Stimulated activated CD4-positive, alpha-beta T cell treated with anti-CD3 and anti-CD28 coated beads, Interleukin-1b, Interleukin-23, amount 100 ng/mL, for 24 hours (primary cell): ENCODE measurements around the gene AKAP13.
"Not testable (repeated sequence)": the region's sequence is repeated elsewhere in the genome, so short reads cannot be mapped to it uniquely, and the experiment has no call there.

Experiments used
- DNase-seq, 4 experiments: peaks; one replicate each; pipeline ENCODE4 v3.0.0-alpha.2; 2020; ENCODE audit warnings: low read depth in 4 of 4, low spot score in 1 of 4

Gene AKAP13

GRCh38 chr15:85412066-85412465 lies 31.7 kb downstream of the AKAP13 start:
- no peak for DNase-seq

GRCh38 chr15:85412956-85413854 lies 32.8 kb downstream of the AKAP13 start:
- peak; percentile 37 to 58 (median 49) for DNase-seq

DNA sequence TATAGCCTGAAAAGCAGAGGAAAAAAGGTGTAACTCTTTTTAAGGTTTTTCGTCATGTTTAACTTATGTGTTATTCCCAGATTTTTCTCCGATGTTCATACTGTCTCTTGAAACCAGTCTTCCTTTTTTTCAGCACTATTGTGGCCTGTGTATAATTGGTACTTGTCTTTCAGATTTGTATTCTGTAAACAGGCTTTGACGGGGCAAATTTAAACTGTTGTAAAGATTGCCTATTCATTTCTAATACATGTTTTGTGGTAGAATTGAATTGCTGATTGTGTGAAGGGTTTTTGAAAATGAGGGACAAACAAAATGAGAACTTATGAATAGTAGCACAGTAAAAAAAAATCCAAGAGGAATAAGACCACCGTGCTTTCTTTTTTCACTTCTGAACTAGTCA lies 33.6 kb downstream of the AKAP13 start:
- no peak for DNase-seq

DNA sequence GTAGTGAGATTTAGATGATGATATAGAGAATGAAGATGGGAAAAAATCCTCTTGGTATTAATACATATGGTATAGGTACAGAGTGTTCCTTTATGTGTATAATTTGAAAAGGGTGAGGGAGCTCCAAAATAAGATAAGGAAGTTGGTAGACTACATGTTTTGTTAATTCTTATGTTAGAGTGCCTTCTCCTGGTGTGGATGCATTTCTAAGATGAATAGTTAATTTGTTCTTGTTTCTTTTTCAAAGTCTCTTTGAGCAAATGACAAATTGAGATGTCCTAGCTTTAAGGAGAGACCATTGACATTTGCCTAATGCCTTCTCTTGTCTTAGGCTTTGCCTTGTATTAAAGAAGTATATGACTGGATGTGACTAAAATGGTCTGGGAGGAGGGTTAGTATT lies 34.1 kb downstream of the AKAP13 start:
- DNase-seq = no peak

DNA sequence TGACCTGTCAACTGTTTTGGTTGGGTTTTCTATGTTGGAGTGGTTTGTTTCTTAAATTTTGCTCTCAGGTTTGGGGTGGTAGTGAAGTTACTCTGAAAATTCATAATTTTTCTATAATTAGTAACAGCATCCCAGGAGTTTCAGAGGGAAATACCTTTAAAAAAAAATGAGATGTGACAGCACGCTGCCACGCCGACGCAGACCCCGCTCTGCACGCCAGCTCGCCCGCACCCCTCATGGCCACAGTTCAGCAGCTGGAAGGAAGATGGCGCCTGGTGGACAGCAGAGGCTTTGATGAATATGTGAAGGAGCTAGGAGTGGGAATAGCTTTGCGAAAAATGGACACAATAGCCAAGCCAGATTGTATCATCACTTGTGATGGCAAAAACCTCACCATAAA lies 34.6 kb downstream of the AKAP13 start:
- no peak for DNase-seq

DNA sequence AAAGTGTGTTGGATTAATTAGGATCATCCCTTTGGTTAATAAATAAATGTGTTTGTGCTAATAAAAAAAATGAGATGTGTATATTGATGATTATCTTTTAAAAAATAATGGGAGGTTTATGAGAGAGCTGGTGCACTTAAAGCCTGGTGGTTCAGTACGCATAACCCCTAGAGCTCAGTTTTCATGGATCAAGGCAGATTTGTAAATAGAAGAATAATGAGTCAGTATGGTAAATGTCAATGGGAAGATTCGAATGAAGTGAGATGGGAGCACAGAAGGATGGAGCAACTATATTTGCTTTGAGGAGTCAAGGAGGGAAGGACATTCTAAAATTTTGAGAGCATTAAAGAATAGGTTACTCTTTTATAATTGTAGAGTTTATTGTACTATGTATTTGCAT lies 35.4 kb downstream of the AKAP13 start:
- no peak for DNase-seq

GRCh38 chr15:85417276-85417675 lies 36.9 kb downstream of the AKAP13 start:
- no peak for DNase-seq

GRCh38 chr15:85419161-85419560 lies 38.8 kb downstream of the AKAP13 start:
- no peak for DNase-seq

DNA sequence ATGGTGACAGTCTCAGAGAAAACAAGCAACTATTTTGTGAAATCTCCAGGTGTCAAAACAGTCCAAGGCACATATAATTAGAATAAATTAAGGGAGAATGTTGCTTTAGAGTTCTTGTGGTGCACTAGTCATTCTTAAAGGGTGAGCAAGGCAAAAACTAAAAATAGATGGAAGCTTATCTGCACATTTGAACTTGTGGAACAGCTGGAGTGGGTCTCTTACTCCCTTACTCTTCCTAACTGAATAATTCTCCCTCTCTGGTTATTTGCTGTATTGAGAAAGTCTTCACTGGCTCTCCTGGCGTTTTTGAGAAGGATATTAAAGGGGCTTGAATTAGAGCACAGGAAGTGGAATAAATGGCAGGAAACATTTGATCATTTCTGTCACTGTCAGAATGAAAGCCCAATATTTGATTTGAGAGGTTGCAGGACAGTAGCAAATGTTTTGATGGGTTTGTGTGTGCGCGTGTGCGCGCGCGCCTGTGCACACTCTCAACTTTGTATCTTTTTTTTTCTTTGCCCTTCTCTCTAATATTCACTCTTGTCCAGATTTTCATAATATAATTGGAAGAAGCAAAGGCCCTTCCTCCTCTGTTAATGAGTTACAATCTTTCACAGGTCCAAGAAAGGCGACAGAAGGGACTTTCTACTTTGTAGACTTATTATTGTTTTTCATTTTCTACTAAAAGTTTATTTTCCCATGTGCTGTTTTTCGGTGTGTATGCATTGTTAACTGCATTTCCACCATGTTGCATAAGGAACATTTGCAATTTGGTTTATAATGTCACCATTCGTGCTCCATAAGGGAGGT lies 40.9 kb downstream of the AKAP13 start:
- DNase-seq = no peak

GRCh38 chr15:85422607-85423006 lies 42.2 kb downstream of the AKAP13 start:
- DNase-seq = no peak

- DNase-seq = no peak
Measured at GRCh38 chr15:85423256-85423655, 42.9 kb downstream of the AKAP13 start.

GRCh38 chr15:85424154-85424553 lies 43.8 kb downstream of the AKAP13 start:
- DNase-seq = no peak

DNA sequence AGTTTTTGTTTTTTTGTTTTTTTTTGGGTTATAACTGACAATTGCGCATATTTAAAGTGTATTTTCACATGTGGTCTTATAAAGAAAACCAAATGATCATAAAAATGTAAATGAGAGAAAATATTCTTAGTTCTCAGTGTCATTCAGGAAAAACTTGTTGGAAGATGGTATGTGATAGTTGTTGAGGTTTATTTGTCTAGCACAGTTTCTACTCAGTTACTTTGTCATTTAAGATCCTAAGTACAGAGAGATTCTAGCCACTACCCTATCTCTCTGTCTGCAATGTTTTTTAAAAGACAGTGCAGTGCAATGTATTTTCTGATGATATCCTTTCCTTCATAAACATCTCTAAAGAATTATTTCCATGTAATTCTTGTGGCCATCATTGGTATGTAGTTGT lies 46.1 kb downstream of the AKAP13 start:
- no peak for DNase-seq

- DNase-seq = no peak
Measured at GRCh38 chr15:85427286-85428028, 47.1 kb downstream of the AKAP13 start.

DNA sequence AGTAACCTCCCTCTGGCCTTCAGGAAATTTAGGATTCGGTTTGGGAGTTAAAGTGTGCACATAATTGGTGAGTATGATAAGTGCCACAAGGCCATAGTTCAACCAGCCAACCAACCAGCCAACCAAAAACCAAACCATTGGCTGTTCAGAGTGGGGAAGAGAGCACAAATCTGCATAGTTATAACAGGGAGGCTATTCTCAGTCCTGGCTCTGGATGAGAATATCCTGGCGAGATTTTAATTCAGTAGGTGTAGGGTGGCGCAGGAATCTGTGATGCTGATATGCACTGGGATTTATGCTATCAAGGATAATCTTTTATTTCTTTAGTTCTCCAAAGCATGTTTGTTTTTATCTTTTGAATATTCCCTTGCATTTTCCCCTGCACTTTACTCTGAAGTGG lies 49.1 kb downstream of the AKAP13 start:
- no peak for DNase-seq

GRCh38 chr15:85430406-85431204 lies 50.2 kb downstream of the AKAP13 start:
- DNase-seq = no peak

- DNase-seq = no peak
Measured at GRCh38 chr15:85439996-85440395, 59.6 kb downstream of the AKAP13 start.

DNA sequence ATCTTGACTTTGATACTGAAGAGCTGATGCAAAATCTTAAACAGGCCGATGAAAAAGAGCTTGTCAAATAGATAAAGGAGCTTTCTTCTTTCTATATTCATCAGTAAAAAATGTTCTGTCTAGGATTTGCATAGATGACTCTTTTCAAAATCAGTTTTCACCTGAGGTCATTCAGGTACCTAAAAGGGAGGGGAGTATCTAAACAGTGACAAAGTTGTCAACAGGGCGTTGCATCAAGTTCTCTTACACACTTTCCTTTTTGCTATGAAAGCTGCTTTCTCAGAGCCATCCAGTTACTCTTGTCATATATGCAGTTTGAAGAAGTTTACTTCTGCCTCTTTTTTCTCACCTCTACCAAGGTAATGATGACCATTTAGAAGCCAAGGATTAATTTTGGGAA lies 60.0 kb downstream of the AKAP13 start:
- no peak for DNase-seq

DNA sequence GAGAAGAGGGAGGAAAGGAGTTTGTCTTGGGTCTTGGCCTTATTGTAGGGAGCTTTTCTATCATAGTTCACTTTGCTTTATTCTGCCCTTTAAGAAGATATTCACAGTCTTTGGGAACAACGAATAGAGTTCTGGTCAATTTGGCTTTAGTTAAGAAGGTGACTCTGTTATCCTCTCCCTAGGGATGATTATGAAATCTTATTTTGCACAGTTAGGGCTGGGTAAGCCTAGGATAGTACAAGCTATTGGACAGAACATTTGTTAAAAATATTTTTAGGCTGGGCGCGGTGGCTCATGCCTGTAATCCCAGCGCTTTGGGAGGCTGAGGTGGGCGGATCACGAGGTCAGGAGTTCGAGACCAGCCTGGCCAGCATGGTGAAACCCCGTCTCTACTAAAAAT lies 61.5 kb downstream of the AKAP13 start:
- not testable (repeated sequence) for DNase-seq

GRCh38 chr15:85443046-85443445 lies 62.6 kb downstream of the AKAP13 start:
- DNase-seq = no peak

DNA sequence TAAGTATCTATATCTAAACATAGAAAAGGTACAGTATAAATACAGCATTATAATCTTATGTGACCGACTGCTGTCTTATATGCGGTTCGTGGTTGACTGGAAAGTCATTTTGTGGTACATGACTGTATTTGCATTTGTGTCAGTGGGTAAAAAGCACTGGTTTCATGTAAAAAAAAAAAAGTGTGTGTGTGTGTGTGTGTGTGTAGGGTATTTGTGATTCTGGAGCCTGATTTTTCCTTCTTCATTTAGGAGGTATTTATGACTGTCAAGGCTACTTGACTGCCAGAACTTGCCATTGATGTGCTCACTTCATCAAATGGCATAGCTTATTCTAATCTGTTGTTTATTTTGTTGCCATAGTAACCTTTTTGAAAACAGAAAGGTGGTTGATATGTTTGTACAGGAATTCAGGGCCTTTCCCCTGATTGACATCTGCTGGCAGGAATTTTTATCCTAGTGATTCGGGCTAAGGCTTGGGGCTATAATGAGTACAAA lies 63.2 kb downstream of the AKAP13 start:
- no peak for DNase-seq
